HL-60/S4 treated with phorbol 12-myristate 13-acetate at 8.2 ng/mL for 4 days and 3 days (cell line): ENCODE results near the gene HSPA12A.

ENCODE experiments used
- in situ Hi-C: fragments of 300-500 bp; cut with MboI; formaldehyde crosslinking; loops from 2 replicates; pipeline ENCODE4 v1.15.0; 2022; ENCODE audit warnings: low sequenced_read_pairs

The HSPA12A gene

DNA sequence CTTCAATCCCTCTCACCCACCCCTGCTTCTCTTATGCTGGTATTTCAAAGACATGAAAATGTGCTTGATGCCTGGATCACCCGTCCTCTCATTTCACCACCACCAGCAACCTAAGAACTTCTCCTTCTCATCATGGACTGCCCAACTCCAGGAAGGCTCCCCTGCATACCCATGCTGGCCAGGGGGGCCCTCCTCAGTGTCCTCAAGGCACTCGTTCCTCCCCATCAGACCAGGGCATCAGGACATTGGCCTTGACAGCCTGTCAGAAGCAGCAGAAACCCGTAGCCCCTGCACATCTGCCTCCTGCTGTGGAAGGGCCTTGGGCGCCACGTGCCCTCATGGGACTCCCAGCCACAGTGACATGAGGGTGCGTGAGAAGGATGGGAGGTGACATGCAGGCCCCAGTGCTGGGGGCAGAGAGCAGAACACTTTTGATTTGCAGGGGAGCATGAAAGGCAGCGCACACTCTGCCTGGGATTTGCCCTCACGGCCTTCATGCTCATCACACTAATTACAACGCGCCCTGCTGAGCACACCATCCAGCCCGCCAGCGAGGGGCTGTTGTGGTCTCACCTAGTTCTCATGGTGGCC lies 1.9 kb upstream of the HSPA12A start:
- in situ Hi-C loops = no loop called here

DNA sequence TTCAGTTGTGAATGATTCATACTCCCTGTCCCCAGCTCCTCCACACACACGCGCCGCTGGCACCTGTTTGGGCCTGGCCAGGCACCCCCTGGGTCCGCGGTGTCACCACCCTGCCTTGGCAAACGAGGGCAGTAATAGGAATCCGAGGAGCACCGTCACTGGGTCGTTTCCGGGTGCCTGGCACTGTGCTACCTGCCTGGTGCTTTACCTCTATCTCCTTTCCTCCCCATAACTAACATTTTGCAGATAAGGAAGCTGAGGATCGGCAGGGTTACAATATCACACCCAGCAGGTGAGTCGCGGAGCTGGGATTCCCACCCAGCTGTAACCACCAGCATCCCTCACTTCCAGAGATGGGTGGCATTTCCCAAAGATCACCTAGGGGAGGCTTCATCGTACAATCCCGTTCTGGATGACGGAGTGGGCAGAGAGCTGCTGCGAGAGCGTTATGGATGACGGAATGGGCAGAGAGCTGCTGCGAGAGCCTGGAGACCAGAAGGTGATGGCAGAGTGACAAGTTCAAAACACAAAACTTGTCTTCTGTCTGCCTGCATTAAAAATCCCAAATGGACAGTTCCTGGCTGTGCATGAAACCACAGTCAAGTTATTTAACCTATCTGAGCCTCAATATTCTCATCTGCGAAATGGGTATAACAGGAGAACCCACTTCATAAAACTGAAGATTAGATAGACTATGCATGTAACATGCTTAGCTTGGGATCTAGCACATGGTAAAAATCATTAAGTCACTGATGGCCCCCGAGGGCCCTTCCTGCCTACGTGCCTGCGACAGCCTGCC lies 1.1 kb upstream of the HSPA12A start:
- in situ Hi-C loops = no loop called here

DNA sequence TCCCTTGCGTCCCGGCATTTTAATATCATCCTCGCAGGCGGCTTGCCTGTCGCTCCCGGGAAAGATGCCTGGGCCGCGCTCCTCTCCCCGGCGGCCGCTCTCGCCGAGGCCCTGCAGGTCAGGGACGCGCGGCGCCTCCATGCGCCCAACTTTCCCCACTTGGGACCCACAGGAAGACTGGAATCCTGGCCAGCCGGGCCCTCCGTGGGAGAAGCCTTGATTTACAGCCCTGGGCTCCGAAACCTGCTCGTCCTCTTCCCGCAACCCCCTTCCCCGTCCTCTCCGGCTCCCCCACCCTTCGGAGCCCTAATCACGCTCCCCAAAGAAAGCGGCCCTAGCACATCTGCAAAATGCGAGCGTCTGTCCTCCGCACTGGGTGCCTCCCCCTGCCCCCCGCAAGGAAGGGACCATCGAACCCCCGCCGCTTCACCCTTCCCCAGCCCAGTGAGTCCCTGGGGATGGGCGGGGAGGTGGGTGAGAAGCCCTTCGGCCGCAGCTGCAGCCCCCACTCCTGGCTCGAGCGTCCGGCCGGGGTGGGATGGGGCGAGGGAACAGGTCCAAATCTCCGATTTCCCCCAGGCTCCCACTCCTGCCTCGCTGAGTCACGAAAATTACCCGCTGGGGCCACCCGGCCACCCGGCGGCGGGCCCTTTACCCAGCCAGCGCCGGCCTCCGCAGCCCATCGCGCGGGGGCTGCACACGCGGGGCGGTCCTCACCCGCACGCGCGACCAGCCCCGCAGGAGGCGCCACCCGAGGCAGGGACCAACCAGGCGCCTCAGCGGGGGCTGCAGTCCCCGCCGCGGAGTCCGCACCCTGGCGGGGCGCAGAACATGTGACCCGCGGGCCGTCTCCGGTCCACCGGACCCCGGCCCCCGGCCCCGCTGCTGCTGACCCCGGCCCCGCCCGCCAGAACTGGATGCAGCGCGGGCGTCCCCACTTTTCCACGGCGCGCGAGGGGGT lies 695 bp downstream of the HSPA12A start:
- in situ Hi-C loops = no loop called here

DNA sequence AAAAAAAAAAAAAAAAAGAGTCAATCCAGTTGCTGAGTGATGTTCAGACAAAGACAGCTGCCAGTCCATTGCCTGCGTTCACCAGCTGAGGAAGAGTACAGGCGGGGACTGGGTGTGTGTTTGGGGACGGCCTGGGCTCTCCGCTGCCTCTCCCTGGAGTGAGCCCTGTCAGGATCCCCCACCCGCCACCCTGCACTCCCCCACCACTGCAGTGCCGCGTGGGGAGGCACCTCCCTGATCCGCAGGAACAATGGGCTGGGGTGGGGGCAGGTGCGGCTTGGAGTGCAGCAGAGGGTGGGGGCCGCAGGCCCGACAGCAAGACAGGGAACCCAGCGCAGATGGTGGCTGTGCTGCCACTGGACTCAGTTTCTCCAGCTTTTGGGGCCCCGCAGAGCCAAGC lies 1.4 kb downstream of the HSPA12A start:
- in situ Hi-C loops = no loop called here

DNA sequence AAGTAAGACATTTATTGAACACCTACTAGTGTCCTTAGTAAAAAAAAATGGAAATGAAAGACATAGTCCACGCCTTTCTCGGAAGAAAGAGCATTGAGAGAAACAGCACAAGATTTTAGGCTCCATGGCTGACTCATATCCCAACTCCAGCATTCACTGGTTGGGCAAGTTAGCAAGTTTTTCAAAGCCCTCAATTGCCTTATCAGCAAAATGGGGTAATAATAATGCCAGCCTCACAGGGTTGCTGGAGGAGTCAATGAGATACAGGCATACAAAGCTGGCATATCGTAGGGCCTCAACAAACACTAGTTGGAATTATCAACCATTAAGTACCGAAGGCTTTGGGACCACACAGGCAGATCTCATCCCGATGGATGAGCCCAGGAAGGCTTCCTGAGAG lies 4.0 kb downstream of the HSPA12A start:
- in situ Hi-C loops = no loop called here

DNA sequence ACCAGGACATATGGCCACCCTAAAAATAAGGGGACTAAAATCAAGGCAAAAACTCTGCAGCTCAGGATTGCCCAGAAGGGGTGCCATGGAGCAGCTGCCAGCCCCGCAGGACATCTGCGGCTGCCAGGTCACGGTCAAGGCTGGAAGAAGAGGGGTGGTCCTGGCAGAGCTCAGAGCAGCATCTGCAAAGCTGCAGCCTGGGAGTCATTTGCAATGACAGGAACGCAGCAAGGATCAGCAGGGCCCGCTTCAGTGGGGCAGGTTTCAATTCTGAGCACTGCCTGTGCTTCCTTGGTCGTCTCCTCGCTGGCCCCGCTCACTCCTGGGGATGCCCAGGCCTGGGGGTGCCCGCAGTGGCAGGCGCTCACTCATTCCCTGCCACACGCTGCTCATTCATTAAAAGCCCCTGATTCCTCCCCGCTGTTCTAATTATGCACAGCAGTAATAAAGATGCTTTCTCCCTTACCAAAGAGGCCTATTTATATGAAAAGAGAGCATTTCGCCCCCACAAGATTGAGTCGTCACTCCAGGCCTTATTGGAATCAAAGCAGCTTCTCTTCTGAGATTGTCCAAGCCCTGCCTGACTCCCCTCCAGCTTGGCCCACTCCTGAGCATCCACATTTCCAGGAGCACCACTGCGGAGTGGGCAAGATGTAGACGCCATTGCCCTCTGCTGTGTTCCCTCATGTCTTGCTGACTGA lies 4.6 kb downstream of the HSPA12A start:
- in situ Hi-C loops = no loop called here

DNA sequence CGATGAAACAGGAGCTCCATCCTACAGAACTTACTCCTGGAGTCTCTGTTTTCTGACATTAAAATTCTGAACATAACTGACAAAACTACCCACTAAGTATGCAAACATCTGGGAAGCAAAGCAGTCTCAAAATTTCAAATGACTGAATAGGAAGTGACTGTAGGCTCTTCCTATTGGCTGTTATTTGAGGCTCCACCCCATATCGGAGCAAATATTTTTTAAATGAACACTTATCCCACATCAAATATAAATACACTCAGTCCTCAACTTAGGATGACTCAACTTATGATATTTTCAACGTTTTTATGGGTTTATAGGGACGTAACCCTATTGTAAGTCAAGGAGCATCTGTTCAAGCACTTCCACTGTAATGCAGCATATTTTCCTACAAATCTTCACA lies 8.8 kb downstream of the HSPA12A start:
- in situ Hi-C loops = no loop called here

DNA sequence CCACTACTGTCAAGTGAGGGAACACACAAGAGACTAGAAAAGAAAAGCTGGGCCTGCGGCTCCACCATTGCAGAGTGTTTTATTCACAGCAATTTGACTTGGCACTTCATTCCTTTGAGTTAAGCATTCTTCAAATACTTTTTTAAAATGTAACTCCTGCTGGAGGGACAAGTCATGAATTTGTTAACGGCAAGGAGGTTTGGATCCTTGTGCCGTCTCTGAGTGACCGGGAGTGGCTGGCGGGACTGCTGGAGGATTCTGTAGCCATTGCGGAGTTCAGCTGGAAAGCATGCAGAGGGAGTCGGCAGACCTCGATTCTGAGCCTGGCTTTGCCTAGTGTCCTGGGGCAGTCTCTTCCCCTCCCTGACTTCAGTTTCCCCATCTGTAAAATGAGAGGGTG lies 9.8 kb downstream of the HSPA12A start:
- in situ Hi-C loops = no loop called here

DNA sequence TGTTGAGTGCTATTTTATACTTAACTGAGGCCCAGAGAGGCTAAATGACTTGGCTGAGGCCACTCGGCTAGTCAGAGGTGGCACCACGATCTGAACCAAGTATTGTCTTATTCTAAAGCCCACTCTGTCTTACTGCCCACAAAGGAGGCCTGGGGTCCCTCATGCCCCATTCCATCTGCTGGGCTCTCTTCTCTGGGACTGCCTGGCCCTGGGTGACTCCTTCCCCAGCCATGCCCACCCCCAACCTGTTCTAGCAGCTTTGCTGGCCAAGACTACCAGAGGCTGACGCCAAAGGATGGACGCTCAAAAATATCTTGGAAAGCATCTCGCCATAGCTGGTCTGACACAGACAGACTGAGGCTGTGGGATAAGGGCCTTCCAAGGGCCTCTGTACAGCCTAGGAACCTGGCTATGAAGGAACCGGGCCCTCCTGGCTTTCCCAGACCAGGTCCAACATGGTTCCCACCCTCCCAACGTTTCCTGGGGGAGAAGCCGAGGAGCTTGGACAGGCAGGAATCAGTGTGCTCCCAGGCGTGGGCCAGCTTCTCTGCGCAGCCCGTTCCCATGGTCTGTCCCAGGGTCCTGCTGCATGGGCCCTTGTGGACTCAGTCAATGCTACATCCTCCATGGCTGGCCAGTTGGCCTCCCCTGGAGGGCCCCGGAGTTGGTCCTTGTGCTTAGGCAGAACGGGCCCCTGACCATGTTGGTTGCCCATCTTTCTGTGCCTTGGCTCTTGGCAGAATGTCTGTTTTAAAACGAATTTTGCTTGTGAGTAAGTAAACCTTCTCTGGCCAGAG lies 11.7 kb downstream of the HSPA12A start:
- in situ Hi-C loops = no loop called here

DNA sequence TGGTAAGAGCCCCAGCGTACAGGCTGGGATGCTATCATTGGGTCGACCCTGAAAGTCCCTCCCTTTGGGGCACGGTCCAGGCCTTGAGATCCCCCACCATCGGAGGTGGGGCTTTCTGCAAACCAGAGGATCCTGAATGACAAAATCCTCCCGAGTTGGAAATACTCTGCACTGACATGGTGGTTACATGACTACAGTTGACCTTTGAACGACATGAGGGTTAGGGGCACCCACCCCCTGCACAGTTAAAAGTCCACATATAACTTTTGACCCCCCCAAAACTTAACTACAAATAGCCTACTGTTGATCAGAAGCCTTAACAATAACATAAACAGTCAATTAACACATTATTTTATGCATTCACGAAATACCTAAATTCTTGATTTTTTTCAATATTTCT lies 13.1 kb downstream of the HSPA12A start:
- in situ Hi-C loops = no loop called here

DNA sequence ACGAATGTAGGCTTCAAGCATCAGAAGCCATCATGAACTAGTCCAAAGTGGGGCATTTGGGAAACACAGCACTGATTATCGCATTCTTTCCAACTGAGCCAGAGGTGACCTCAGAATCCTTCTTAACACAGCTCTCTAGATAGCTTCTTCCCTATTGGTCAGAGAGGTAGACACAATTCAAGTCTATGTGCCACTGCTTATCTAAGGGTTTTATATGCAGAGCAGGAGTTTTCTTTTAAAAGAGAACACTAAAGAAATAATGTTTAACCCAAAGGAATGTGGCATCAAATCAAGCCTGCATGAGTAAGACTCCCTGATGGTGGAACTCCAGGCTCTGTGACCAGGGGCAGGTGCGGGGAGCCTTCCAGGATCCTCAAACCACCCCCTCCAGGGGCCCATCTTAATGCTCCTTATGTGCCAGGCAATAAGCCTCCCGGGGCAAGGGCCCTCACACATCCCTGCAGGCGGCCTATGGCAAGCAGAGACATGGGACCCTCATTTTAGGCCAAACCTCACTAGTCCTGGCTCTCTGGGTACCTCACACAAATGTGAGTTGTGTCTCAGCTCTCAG lies 13.8 kb downstream of the HSPA12A start:
- in situ Hi-C loops = no loop called here

DNA sequence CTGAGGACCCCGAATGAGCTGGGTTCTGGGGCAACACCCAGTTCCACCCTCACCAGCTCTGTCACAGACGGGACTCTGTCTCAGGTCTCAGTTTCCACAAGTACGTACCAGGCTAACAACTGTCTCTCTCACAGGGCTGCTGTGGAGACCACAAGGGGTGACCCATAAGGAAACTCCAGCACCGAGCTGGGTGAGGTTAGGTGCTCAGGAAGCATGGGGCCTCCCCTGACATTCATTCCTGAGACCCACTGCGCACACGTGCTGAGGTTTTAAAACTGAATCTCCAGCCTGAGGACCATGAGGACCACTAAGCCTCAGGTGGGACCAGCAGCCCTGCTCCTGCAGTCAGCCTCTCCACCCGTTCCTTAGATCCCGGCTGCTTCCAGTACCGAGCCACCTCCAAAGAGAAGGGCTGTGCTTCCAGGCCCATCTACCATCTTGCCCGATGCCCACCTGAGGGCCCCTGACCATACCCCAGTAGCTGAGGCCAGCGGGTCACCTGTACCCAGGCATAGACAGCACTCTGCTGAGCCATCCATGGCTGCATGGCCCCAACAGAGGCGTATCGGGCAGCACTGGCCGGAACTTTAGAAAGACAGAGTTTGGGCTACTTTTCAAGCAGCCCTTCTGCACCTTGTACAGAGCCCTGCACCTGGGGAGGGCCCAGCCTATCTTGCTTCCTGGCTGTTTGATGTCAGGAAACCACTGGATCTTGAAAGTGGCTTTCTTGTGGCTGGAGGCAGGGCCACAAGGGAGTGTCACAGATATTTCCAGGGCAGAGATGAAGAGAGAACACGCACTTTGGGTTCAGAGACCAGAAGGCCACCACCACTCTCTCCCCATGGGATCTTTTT lies 18.7 kb downstream of the HSPA12A start:
- in situ Hi-C loops = no loop called here

DNA sequence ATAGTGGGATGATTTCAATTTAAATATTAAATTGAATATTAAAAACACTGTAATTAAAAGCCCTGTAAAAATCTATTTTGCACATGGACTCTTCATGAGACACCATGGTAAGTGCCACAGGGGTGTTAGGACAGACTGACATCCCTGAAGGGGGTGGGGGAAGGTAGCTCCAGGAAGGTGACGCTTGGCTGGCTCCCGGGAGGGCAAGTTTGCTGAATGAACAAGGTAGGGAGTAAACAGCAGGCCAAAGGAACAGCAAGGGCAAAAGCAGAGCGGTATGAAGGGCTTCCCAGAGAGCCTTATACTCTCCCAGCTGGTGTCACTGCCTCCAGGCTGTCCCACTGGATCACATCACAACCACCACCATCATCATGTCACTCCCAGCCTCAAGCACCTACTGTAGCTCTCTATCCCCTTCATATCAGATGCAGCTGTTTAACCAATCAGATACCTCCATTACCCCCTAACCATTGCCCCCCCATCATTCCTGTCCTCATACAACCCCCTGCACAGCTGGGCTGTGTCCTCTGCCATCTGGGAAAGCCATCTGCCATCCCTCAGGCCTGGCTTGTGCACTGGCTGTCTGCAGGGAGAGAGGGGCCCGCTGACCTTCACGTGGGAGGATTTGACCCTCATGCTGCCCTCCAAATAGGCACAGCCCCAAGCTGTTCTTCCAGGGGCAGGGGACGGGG lies 19.5 kb downstream of the HSPA12A start:
- in situ Hi-C loops = no loop called here

DNA sequence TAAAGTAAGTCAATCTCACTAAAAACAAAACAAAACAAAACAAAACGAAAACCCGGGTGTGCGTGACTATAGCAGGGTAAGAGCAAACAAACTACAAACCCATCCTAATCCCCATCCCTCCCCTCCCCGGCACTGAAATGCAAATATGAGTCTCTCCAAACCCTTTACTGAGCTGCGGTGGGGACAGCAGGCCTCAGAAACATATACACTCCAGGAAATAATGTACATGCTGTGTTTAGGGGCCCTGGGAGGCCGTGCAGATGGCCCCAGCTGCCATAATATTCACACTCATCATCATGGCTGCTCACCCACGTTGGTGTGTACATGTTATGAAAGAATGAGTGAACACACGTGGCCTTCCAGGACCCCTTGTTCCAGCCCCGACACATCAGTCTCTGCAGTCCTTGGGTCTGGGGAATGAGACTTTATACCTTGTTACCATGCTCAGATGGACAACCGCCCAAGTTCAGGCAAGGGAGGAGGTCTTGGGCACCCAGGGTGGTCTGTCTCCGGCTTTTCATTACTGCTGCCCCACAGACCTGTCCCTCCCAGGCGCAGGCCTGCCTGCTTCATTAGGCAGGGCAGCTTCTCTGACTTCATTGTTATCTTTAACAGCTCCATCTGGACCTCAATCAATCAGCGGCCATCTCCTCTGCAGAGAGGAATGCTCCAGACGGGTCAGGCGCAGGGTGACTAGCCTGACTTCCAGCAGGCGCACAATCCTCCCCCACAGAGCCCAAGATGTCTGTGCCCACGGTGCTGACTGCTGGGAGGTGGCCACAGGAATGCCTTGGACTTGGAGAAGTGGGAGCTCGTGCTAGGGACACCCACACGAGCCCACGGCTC lies 20.6 kb downstream of the HSPA12A start:
- in situ Hi-C loops = no loop called here

DNA sequence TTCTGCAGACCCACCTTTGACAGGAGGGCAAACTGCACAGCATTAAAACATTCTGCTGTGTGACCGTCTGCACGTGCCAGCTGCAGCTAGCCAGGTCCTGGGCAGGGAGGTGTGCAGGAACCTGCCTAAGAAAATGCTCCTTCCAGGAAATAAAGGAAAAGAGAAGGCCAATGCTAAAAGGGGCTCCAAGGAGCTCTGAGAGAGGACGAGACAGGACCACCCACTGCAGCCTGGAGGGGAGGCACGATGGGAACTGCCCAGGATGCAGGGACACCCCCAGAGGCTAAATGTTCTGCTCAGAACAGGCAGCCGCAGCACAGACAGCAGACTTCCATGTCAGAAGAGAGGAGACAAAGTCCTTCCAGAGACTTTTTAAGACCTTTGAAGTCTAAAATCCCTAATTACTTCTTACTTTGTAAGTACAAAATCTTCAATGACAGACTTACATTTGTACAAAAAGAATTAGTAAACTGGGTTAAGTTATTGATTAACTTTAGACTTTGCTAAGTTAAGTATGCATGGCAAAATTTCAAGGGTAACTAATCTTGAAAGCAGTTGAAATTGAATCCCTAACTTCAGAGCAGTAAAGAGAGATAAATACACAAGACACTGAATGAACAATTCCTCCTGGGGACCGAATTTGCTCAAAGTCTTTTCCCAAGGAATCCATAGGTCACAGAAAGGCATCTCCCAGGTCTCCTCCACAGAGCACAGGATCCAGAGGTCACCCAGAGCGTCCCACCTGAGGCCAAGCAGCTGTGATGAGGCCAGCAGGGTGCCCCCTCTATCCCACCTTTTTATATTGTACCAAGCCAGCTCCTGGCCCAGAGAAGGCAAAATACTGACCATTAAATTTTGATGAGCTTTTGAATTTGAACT lies 21.5 kb downstream of the HSPA12A start:
- in situ Hi-C loops = no loop called here

DNA sequence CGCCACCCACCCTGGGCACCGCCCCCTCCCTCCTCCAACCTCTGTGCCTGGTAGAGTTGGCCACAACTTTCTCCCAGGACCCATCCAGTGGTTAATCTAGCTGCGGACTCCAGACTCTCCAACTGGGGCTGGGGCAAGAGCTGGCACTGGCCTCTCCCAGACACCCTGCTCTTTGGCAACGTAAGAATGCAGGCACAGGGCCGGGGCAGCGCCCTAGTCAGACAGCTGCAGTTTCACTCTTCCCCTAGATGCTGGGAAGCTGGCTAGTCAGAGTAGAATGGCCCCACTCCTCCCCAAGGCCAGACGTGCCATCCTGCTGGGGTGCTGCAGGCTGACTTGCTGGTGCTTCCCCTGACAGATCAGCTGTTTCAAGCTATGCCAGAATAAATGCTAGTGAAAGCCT lies 22.1 kb downstream of the HSPA12A start:
- in situ Hi-C loops = no loop called here

DNA sequence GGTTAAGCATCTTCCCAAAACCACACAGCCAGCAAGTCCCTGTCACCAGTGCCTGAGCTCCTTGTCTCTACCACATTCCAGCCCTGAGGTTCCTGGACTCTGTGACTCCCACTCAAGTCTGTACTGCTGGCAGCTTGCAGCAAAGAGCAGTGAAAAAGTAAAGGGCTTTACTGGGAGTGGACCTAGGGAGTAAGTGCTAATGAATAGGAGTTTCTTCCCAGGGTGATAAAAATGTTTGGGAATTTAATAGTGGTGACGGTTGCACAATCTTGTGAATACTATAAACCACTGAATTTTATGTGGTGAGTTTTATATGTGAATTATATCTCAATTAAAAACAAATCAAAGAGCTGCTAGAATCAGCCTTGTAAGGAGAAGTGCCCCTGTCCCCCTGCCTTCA lies 22.6 kb downstream of the HSPA12A start:
- in situ Hi-C loops = no loop called here
